PC-9 (cell line): Measurements from ENCODE around the gene ADAMTS6. TPM values are rescaled to one million over a fixed set of nuclear protein-coding genes. Genes with fewer than 3 reads are reported as not detected.

Experiments
- BruUV-seq: library from RNA; stranded (reverse); fragments of 400-500 nt; replicated peaks from 2 replicates; lab custom pipeline; 2021; lab: Mats Ljungman, UMichigan
- CTCF ChIA-PET: fragments of 300-600 bp; sonication (Branson Sonifier 250); formaldehyde crosslinking; loops from one replicate; lab custom pipeline; 2022; ENCODE audit warnings: antibody characterized with exemption; lab: Charles Lee
- POLR2A ChIA-PET: fragments of 300-600 bp; sonication (Branson Sonifier 250); formaldehyde crosslinking; loops from one replicate; lab custom pipeline; 2022; ENCODE audit warnings: antibody characterized with exemption; ENCODE audit not compliant: unreplicated experiment; lab: Charles Lee
- DNase-seq, 2 experiments: peaks; one replicate each; pipeline versions ENCODE4 v3.0.0 to v3.0.0-alpha.2; 2015 to 2022; ENCODE audit warnings: mixed read lengths in 1 of 2
- H2AFZ ChIP-seq: fragments of 200-600 bp; sonication (generic); 2 replicates; pipeline ENCODE4 v1.8.1; 2017; ENCODE audit warnings: antibody characterized with exemption
- H3F3A ChIP-seq: fragments of 200-600 bp; sonication (generic); 2 replicates; pipeline ENCODE4 v1.8.1; 2017; ENCODE audit warnings: antibody characterized with exemption, mild to moderate bottlenecking, low read depth; ENCODE audit not compliant: insufficient read depth
- H3K27ac ChIP-seq: fragments of 200-600 bp; sonication (generic); 2 replicates; pipeline ENCODE4 v1.6.1; 2016; ENCODE audit warnings: mixed run types
- H3K27me3 ChIP-seq: fragments of 200-600 bp; sonication (generic); 2 replicates; pipeline ENCODE4 v1.6.1; 2016; ENCODE audit warnings: low read depth, mixed run types; ENCODE audit not compliant: insufficient read depth
- H3K36me3 ChIP-seq: fragments of 200-600 bp; sonication (generic); 2 replicates; pipeline ENCODE4 v1.6.1; 2016; ENCODE audit warnings: low read depth, mixed run types
- H3K4me1 ChIP-seq: fragments of 200-600 bp; sonication (generic); replicated peaks from 2 replicates; pipeline ENCODE4 v1.6.1; 2016; ENCODE audit warnings: mixed run types; ENCODE audit not compliant: insufficient read depth
- H3K4me2 ChIP-seq: fragments of 200-600 bp; sonication (generic); 2 replicates; pipeline ENCODE4 v1.6.1; 2017; ENCODE audit warnings: mixed run types
- H3K4me3 ChIP-seq: fragments of 200-600 bp; sonication (generic); 2 replicates; pipeline ENCODE4 v1.6.1; 2016; ENCODE audit warnings: mixed run types
- H3K79me2 ChIP-seq: fragments of 200-600 bp; sonication (generic); 2 replicates; pipeline ENCODE4 v1.6.1; 2017; ENCODE audit warnings: low read depth, mixed run types
- H3K9me2 ChIP-seq: fragments of 200-600 bp; sonication (generic); 2 replicates; pipeline ENCODE4 v1.8.1; 2017; ENCODE audit warnings: mild to moderate bottlenecking; ENCODE audit not compliant: insufficient read depth
- H3K9me3 ChIP-seq: fragments of 200-600 bp; sonication (generic); 2 replicates; pipeline ENCODE4 v1.8.1; 2016; ENCODE audit warnings: low read depth; ENCODE audit not compliant: insufficient read depth
- H4K20me1 ChIP-seq: fragments of 200-600 bp; sonication (generic); 2 replicates; pipeline ENCODE4 v1.8.1; 2017; ENCODE audit not compliant: insufficient read depth
- CTCF ChIP-seq: fragments of 200-600 bp; sonication (generic); conservative IDR thresholded peaks from 2 replicates; pipeline ENCODE4 v1.6.1; 2017; ENCODE audit warnings: mixed run types, antibody characterized with exemption, mild to moderate bottlenecking, moderate library complexity
- EZH2 ChIP-seq: fragments of 200-600 bp; sonication (generic); IDR thresholded peaks from 2 replicates; pipeline ENCODE4 v1.8.0; 2017; ENCODE audit warnings: antibody characterized with exemption, low read depth
- intact Hi-C: fragments of 100-400 bp; cut with micrococcal nuclease; formaldehyde crosslinking; loops from one replicate; pipeline ENCODE4 v1.10.0; 2022; ENCODE audit not compliant: unreplicated experiment
- total RNA-seq: library from RNA; stranded (reverse); gene quantifications from 2 replicates; pipeline ENCODE4 v1.2.3, GENCODE V29; 2021

ADAMTS6 gene
- total RNA-seq, 1 experiment from 2014 or later: 1.4 TPM

- peak in 1 of 2 experiments; percentile 61 for DNase-seq
- CTCF ChIA-PET: interaction anchor here (0.6 to 2.2 kb wide), 10 partner anchors 24 to 1254 kb away, joined by 3 to 21 read pairs (median 3); partner anchors contain the start of genes CENPK and PPWD1
Observed at GRCh38 chr5:65483546-65484346, 2.0 kb upstream of the ADAMTS6 start.

GRCh38 chr5:65482736-65483545 is 1.2 kb upstream of the ADAMTS6 start:
- peaks cover 26% of the 10 kb centered on the region for H3K4me1 ChIP-seq

More at GRCh38 chr5:65483546-65484346, 2.0 kb upstream of the ADAMTS6 start:
- Histone ChIP-seq H3K9me2 (no peaks in the 10 kb centered on the region), H3K79me2 (no peaks in the 10 kb centered on the region), H4K20me1 (no peaks in the 10 kb centered on the region), H2AFZ (no peak overlapping the region; the same call in 1 of the 2 replicates), H3K27ac (no peak overlapping the region; the same call in 1 of the 2 replicates), H3K4me2 (peak overlapping the region; percentile 97), H3K4me1 (peaks cover 26% of the 10 kb centered on the region), H3F3A (peaks cover 14% of the 10 kb centered on the region), H3K27me3 (no peaks in the 10 kb centered on the region), H3K4me3 (peak overlapping the region; percentile 85), H3K36me3 (no peaks in the 10 kb centered on the region), H3K9me3 (no peaks in the 10 kb centered on the region)
- POLR2A ChIA-PET: interaction anchor here (0.6 kb wide), 1 partner anchor 745 kb away, joined by 4 read pairs; no protein-coding TSS in a partner anchor
- BruUV-seq: no TSS peak
- TF ChIP-seq CTCF: peak; percentile 78
- TF ChIP-seq EZH2: no peak
- intact Hi-C loops: loop anchor here (1.0 to 5.0 kb wide), 6 partner anchors 271 to 848 kb away; no protein-coding TSS in a partner anchor

More at GRCh38 chr5:65482736-65483545, 1.2 kb upstream of the ADAMTS6 start:
- no peak overlapping the region; the same call in 1 of the 2 replicates for H3K27ac ChIP-seq
- peak in 1 of 2 experiments; percentile 44 for DNase-seq
- no peaks in the 10 kb centered on the region for H3K36me3 ChIP-seq
- no peaks in the 10 kb centered on the region for H3K27me3 ChIP-seq
- CTCF ChIA-PET: interaction anchor here (0.5 to 2.2 kb wide), 14 partner anchors 24 to 1254 kb away, joined by 3 to 21 read pairs (median 3); partner anchors contain the start of genes CENPK and PPWD1
- H3K9me2 ChIP-seq: no peaks in the 10 kb centered on the region
- H2AFZ ChIP-seq: peak overlapping the region; percentile 85
- BruUV-seq: no TSS peak
- peaks cover 14% of the 10 kb centered on the region for H3F3A ChIP-seq
- intact Hi-C loops: loop anchor here (1.0 to 5.0 kb wide), 7 partner anchors 271 to 848 kb away; no protein-coding TSS in a partner anchor
- POLR2A ChIA-PET: interaction anchor here (0.6 to 0.8 kb wide), 3 partner anchors 53 to 671 kb away, joined by 4 to 12 read pairs (median 7); no protein-coding TSS in a partner anchor
- no peaks in the 10 kb centered on the region for H3K79me2 ChIP-seq
- no peaks in the 10 kb centered on the region for H3K9me3 ChIP-seq
- H4K20me1 ChIP-seq: no peaks in the 10 kb centered on the region
- H3K4me3 ChIP-seq: peak overlapping the region; percentile 85
- H3K4me2 ChIP-seq: peak overlapping the region; percentile 97
- TF ChIP-seq EZH2: no peak
- no peak for TF ChIP-seq CTCF
